K562 (cell line): ENCODE measurements around the gene SPATA20. TPM values are rescaled to one million over a fixed set of nuclear protein-coding genes. Genes with fewer than 3 reads are reported as not detected.
A peak's percentile ranks its signal among the peaks of the same experiment; 100 is the strongest.

Experiments used
- DDX20 ChIP-seq: fragments of 450-650 bp; IDR thresholded peaks from 2 replicates; pipeline ENCODE4 v1.6.1; 2016; ENCODE audit warnings: missing genetic modification characterization, low read depth, mild to moderate bottlenecking, missing compliant biosample characterization, moderate library complexity
- DEAF1 ChIP-seq: fragments of 450-650 bp; formaldehyde crosslinking; IDR thresholded peaks from 2 replicates; pipeline ENCODE4 v1.4.0; 2020; ENCODE audit warnings: mild to moderate bottlenecking, moderate library complexity
- DNMT1 ChIP-seq: fragments of 450-650 bp; IDR thresholded peaks from 2 replicates; pipeline ENCODE4 v1.6.1; 2016; ENCODE audit warnings: antibody characterized with exemption, mild to moderate bottlenecking
- ELK1 ChIP-seq: sonication (generic); formaldehyde crosslinking; IDR thresholded peaks from 2 replicates; pipeline ENCODE4 v1.8.1; 2022; ENCODE audit warnings: missing genetic modification reagents
- ESRRA ChIP-seq: fragments of 450-650 bp; IDR thresholded peaks from 2 replicates; pipeline ENCODE4 v1.6.1; 2014; ENCODE audit warnings: low read depth, mild to moderate bottlenecking, moderate library complexity, borderline replicate concordance
- FOXK1 ChIP-seq: sonication (generic); formaldehyde crosslinking; IDR thresholded peaks from 2 replicates; pipeline ENCODE4 v1.8.0; 2022; ENCODE audit warnings: missing genetic modification reagents, mild to moderate bottlenecking, borderline replicate concordance
- JUND ChIP-seq, 2 experiments: IDR thresholded peaks; 2 replicates in 1 of 2; 3 replicates in 1 of 2; pipeline ENCODE4 v1.6.1; 2011; ENCODE audit warnings: borderline replicate concordance in 2 of 2, low read depth in 2 of 2, low read length in 2 of 2, improper control_type of control experiment in 1 of 2, missing biosample characterization in 1 of 2, missing genetic modification characterization in 1 of 2, missing genetic modification reagents in 1 of 2
- KAT8 ChIP-seq: fragments of 450-650 bp; IDR thresholded peaks from 2 replicates; pipeline ENCODE4 v1.6.1; 2016; ENCODE audit warnings: low read depth, mild to moderate bottlenecking
- KHSRP ChIP-seq: fragments of 450-650 bp; IDR thresholded peaks from 2 replicates; pipeline ENCODE4 v1.6.1; 2017
- L3MBTL2 ChIP-seq: fragments of 450-650 bp; IDR thresholded peaks from 2 replicates; pipeline ENCODE4 v1.6.1; 2016; ENCODE audit warnings: mild to moderate bottlenecking, moderate library complexity
- MCM7 ChIP-seq, 2 experiments: fragments of 450-650 bp; IDR thresholded peaks; 2 replicates each; pipeline ENCODE4 v1.6.1; 2016 to 2018
- PTRF ChIP-seq: fragments of 450-650 bp; IDR thresholded peaks from 2 replicates; pipeline ENCODE4 v1.6.1; 2016; ENCODE audit warnings: mild to moderate bottlenecking, missing genetic modification characterization, missing compliant biosample characterization
- TGIF2 ChIP-seq: sonication (generic); formaldehyde crosslinking; IDR thresholded peaks from 2 replicates; pipeline ENCODE4 v1.8.1; 2022; ENCODE audit warnings: mild to moderate bottlenecking, missing genetic modification reagents, moderate library complexity
- TSHZ1 ChIP-seq: fragments of 250-450 bp; sonication (Bioruptor Pico); IDR thresholded peaks from 2 replicates; pipeline ENCODE4 v1.4.0; 2020; ENCODE audit warnings: mild to moderate bottlenecking, moderate library complexity
- ZBTB33 ChIP-seq: sonication (generic); formaldehyde crosslinking; IDR thresholded peaks from 2 replicates; pipeline ENCODE4 v1.8.1; 2023; ENCODE audit warnings: mild to moderate bottlenecking, missing genetic modification reagents
- ZNF174 ChIP-seq: fragments of 250-450 bp; sonication (Bioruptor Pico); IDR thresholded peaks from 2 replicates; pipeline ENCODE4 v1.4.0; 2020; ENCODE audit warnings: mild to moderate bottlenecking
- ZNF655 ChIP-seq: fragments of 250-450 bp; sonication (Bioruptor Pico); IDR thresholded peaks from 2 replicates; pipeline ENCODE4 v1.5.0; 2021
- ZNF707 ChIP-seq: fragments of 250-450 bp; sonication (Bioruptor Pico); conservative IDR thresholded peaks from 2 replicates; pipeline ENCODE4 v1.8.0; 2022; ENCODE audit warnings: inconsistent platforms, mild to moderate bottlenecking, moderate library complexity
- polyA plus RNA-seq, 8 experiments: library from polyadenylated mRNA; depleted of rRNA in 4 of 8; stranded (reverse) in 5 of 8; unstranded in 3 of 8; fragments of >200 nt; fragmentation: Nextera tagmentation in 2 of 8; fragmentation: Illumina TruSeq in 1 of 8; extraction: Ambion mirVana in 2 of 8; extraction: Trizol in 1 of 8; gene quantifications; 2 replicates each; pipeline versions ENCODE4 v1.2.1 to v1.2.3, GENCODE V29; 2011 to 2014; ENCODE audit warnings: inconsistent platforms in 1 of 8, missing spikeins in 1 of 8
- total RNA-seq, 7 experiments: library from RNA; depleted of rRNA in 6 of 7; stranded (reverse); fragments of >200 nt in 6 of 7; fragmentation: Illumina TruSeq in 2 of 7; extraction: Trizol in 2 of 7; gene quantifications; 2 replicates each; pipeline versions ENCODE4 v1.2.1 to v1.2.3, GENCODE V29; 2011 to 2021; ENCODE audit warnings: low replicate concordance in 1 of 7

The SPATA20 gene
- total and polyA plus RNA-seq, 9 of the 15 experiments (the other 6 are each of a cell fraction or from before 2014, with no cell fraction given), result 0.08 to 4.0 (median 1.5) TPM

- no peak for TF ChIP-seq ELK1 (CRISPR knock-in tag)
- TF ChIP-seq FOXK1 (CRISPR knock-in tag), result no peak
- TF ChIP-seq ZNF707 (CRISPR knock-in tag), result no peak
- no peak for TF ChIP-seq KAT8
- no peak for TF ChIP-seq KHSRP
- peak; percentile 87 for TF ChIP-seq ZBTB33 (CRISPR knock-in tag)
- no peak for TF ChIP-seq DDX20
- no peak for TF ChIP-seq ZNF655 (CRISPR knock-in tag)
- no peak for TF ChIP-seq TSHZ1 (CRISPR knock-in tag)
- TF ChIP-seq ESRRA, result peak; percentile 22; the same call in 1 of the 2 replicates
- no peak for TF ChIP-seq ZNF174 (CRISPR knock-in tag)
- no peak for TF ChIP-seq L3MBTL2
- TF ChIP-seq TGIF2 (CRISPR knock-in tag), result no peak
- no peak for TF ChIP-seq MCM7 (IDR thresholded peaks at IDR 0.05)
- TF ChIP-seq JUND (IDR thresholded peaks at IDR 0.05; ENCODE audit: borderline replicate concordance, low read depth, low read length), result peak; percentile 61; the same call in 1 of the 2 replicates
- no peak for TF ChIP-seq JUND (tag; IDR thresholded peaks at IDR 0.05; ENCODE audit: borderline replicate concordance, low read depth, low read length)
- TF ChIP-seq DEAF1, result peak; percentile 75
- TF ChIP-seq DNMT1, result no peak
- TF ChIP-seq PTRF (tag), result no peak
Measured at GRCh38 chr17:50550661-50551432, 3.9 kb downstream of the SPATA20 start (continued).
